ENCODE results near the gene RPL36A.

Gene RPL36A

GRCh38 chrX:101417190-101417589 lies 26.4 kb downstream of the RPL36A start:
- no peak overlapping the region for H3K27ac ChIP-seq
- TF ChIP-seq CTCF (conservative IDR thresholded peaks at IDR 0.05): no peak

GRCh38 chrX:101417981-101418841 lies 27.4 kb downstream of the RPL36A start:
- H3K27ac ChIP-seq: no peak overlapping the region
- no peak for TF ChIP-seq CTCF (conservative IDR thresholded peaks at IDR 0.05)

DNA sequence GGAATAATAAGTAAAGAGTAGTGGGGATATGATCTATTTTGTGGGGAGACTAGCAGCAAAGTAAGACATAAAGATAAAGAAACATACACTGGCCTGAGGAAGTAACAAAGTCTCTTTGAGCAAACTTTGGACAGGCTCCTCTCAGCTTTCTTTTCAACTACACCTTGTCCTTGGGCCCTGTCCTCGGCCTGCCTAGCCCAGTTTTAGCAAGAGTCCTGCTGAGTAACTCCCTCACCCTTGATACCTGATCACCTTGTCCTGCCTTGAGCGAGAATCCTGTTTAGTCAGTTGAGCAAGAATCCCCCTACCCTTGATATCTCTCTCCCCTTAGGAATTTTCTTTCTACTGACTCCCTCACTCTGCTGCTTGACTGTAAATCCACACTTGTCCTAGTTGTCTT lies 28.7 kb downstream of the RPL36A start:
- TF ChIP-seq CTCF (conservative IDR thresholded peaks at IDR 0.05): no peak
- no peak overlapping the region for H3K27ac ChIP-seq

DNA sequence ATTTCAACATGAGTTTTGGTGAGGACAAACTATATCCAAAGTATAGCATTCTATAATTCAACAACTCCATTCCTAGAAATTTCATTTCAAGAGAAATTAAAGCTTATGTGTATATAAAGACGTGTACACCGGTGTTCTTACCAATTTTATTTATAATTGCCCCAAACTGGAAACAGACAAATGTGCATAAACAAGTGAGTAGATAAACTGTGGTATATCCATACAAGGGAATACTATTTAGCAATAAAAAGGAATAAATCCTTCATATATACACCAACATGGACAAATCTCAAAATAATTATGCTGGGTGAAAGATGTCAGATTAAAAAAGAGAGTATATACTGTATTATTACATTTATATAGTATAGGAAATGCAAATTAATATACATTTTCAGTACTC lies 37.1 kb downstream of the RPL36A start:
- H3K27ac ChIP-seq: no peak overlapping the region
- no peak for TF ChIP-seq CTCF (conservative IDR thresholded peaks at IDR 0.05)

DNA sequence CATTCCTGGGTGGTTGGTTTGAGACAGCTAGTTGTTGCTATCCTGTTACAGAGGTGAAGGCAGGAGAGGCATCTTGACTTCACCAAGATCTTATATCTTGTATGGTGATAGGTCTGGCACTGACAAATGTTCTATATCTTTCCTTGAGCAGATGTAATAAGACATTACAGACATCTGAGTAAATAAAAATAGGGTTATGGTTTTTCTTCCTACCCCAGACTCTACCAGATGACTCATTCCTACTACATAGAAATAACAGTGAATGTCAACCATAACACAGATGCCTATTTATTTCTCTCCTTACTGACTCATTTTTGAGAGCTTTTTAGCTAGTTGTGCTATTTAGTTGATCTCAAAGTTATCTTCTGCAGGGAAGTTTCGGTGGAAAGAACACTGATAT lies 39.1 kb downstream of the RPL36A start:
- TF ChIP-seq CTCF (conservative IDR thresholded peaks at IDR 0.05): no peak
- H3K27ac ChIP-seq: no peak overlapping the region

DNA sequence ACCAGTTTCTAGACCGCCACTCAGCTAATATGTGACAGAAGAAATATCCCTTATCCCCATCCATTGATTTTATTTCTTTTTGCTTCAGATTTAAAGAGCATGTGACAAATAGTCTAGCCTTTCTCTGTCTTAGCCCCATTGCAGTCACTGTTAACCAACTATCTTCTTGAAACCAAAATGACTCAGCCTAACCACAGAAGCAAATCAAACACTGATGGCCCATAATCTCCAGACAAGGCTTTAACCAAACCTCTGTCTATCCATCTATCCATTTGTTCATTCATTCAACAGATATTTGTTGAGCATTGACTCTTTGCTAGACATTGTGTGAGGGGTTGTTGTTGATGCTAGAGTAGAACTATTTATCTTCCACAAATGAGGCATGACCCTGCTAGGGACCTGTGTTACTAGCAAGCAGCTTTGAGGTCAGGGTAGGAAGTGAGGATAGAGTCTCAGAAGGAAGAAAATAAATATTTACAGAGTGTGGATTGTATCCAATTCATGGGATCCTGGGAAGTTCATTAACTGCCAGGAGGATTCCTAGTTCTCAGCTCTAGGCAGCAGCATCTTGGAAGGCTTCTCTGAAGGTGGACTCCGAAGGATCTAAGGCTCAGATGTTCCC lies 39.8 kb downstream of the RPL36A start:
- TF ChIP-seq CTCF (conservative IDR thresholded peaks at IDR 0.05): no peak

DNA sequence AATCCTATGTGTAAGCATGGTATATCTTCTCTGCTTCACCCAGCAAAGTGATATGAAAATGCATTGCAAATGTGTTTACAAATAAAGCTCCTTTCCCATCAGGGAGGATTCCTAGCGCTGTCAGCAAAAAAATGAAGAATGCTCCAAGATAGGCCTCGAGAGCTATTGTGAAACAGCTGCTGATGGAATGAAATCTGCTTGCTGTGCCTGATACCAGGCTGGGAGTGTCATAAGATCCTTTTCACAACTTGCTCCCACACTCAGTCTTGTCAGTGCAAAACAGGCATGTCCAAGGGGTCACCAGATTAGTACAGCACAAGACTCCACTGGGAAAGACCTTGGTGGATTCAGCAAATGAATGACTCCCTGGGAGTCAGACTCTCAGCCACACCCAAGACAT lies 51.3 kb downstream of the RPL36A start:
- no peak overlapping the region for H3K27ac ChIP-seq
- no peak for TF ChIP-seq CTCF (conservative IDR thresholded peaks at IDR 0.05)

More for the DNA sequence above, 39.8 kb downstream of the RPL36A start:
- H3K27ac ChIP-seq: no peak overlapping the region

Data from VCaP (cell line).